ENCODE results near the gene ATG7.

ATG7 gene

DNA sequence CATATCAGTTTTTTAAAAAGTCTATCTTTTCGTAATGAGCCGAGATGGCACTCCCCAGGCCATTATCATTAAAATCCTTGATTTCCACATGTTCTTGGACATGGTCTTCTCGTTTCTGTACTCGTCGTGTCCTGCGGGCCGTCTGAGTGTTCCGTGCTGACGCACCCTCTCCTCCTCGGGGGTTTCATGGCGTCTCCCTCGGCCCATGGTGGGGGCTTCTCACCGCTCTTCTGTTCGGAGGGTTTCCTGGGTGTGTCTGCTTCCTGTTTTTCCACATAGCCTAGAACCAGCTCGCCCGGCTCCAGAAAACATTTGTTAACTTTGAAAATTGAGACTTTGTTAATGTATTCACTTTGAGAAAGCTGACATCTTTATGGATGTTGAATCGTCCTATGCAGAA lies 278.8 kb downstream of the ATG7 start:
- Mint-ChIP-seq H3K36me3 (ENCODE audit: insufficient read depth) (peaks cover 7% of the 10 kb centered on the region), H3K9me3 (no peaks in the 10 kb centered on the region), H3K4me1 (peaks cover 4% of the 10 kb centered on the region), H3K4me3 (no peak overlapping the region), H3K27me3 (no peaks in the 10 kb centered on the region), H3K27ac (ENCODE audit: low read depth) (peak overlapping the region; percentile 4)
- ATAC-seq (replicated peaks; ENCODE audit: extremely low read depth, poor library complexity, severe bottlenecking), result no peak
- no peak for DNase-seq (ENCODE audit: low spot score in 2 of 2)

DNA sequence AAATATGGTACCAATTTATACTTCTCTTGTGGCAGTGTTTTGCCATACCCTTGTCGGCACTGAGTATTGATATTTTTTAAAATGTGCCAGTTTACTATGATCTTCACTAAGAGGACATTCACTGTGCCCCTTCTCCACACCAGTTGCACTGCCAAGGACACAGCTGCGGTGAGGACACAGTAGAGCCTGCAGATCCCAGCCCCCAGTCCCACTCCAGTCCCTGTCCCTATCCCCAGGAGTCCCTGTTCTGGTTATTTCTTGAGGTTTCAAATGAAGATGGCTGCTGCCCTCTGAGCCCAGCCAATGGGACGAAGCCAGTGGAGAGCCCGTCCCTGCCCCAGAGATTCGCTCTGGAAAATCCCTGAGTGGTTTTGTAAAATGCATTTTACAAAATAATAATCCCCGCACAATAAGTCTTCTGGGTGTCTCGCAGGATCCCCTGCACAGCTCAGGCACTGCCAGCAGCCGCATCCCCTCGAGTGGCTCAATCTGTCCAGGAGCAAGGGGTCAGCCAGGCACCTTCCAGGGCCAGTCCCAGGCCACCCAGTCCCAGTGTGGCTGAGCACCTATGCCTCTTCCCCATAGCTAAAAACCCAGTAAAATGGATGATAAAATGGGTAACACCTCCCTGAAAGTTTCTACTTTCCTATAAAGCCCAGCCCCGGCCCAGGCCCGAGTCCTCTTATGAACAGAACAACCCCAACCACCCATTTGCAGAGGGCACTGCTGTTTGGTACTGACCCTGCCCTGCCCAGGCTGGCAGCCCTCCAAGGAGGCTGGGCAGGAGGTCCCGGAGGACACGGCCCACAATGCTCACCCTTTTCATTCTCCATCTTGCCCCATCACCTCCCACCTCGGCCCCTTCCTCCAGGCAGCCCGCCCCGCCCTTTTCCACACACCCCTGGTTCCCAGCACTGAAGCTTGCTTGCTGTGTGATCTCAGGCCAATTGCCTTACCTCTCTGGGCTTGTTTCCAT lies 280.4 kb downstream of the ATG7 start:
- Mint-ChIP-seq H3K27ac (ENCODE audit: low read depth) (peak overlapping the region; percentile 57), H3K36me3 (ENCODE audit: insufficient read depth) (peaks cover 18% of the 10 kb centered on the region), H3K27me3 (no peaks in the 10 kb centered on the region), H3K4me3 (no peak overlapping the region), H3K9me3 (no peaks in the 10 kb centered on the region), H3K4me1 (peaks cover 4% of the 10 kb centered on the region)
- DNase-seq (ENCODE audit: low spot score in 2 of 2) (no peak), ATAC-seq (replicated peaks; ENCODE audit: extremely low read depth, poor library complexity, severe bottlenecking) (no peak)

DNA sequence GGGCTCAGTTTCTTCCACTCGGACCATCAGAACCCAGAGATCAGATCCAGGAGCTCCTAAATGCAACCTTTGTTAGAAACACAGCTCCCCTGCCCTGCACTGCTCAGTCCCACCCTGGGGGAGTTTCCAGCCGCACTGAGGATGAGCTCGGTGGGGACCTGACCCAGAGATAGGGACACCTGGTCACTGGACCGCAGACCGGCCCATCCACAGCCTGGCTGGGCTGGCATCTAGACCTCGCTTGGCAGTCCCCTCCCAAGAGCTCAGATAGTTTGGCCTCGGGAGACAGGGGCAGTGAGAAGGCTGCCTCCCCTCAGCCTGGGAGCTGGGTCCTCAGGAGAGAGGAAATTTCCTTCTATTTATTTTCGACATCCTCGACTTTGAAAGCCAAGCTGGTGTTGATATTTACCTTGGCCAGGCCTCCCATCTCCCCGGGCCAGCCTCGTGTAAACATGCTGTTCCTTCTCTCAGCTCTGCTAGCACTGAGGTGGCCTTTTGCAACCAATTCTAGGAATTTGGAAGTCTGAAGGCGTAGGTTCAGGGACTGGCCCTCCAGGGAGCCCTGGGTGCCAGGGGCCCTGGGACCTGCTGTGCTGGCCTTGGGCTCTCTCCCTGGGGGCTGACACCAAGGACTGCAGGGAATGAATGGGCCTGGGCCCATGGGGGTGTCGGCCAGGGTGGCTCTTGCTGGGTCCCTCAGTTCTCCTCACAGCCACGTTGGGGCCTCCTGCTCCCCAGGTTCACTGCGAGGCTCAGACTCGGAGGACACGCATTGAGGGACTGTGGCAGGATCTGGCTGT lies 281.4 kb downstream of the ATG7 start:
- Mint-ChIP-seq H3K4me1 (peaks cover 2% of the 10 kb centered on the region), H3K4me3 (no peak overlapping the region), H3K27me3 (no peaks in the 10 kb centered on the region), H3K27ac (ENCODE audit: low read depth) (no peak overlapping the region), H3K36me3 (ENCODE audit: insufficient read depth) (peaks cover 22% of the 10 kb centered on the region), H3K9me3 (no peaks in the 10 kb centered on the region)
- no peak for ATAC-seq (replicated peaks; ENCODE audit: extremely low read depth, poor library complexity, severe bottlenecking)
- no peak for DNase-seq (ENCODE audit: low spot score in 2 of 2)

DNA sequence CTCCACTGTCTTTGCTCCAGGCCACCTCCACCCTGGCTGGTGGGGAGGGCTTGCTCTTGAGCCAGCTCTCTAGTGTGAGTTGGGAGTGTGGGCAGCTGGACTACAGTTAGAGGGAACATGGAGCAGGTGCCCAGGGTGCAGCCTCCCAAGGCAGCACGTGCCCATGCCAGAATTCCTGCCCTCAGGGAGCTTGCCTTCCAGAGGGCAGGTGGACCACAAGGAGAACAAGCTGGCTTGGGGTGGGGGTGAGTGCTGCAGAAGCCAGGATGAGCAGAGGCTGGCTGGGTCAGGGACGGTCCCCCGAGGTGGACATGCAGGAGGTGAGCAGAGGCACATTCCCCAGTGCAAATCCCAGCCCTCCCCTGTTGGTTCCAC lies 282.0 kb downstream of the ATG7 start:
- no peaks in the 10 kb centered on the region for H3K27me3 Mint-ChIP-seq
- peaks cover 21% of the 10 kb centered on the region for H3K36me3 Mint-ChIP-seq (ENCODE audit: insufficient read depth)
- H3K27ac Mint-ChIP-seq (ENCODE audit: low read depth), result peak overlapping the region; percentile 44

DNA sequence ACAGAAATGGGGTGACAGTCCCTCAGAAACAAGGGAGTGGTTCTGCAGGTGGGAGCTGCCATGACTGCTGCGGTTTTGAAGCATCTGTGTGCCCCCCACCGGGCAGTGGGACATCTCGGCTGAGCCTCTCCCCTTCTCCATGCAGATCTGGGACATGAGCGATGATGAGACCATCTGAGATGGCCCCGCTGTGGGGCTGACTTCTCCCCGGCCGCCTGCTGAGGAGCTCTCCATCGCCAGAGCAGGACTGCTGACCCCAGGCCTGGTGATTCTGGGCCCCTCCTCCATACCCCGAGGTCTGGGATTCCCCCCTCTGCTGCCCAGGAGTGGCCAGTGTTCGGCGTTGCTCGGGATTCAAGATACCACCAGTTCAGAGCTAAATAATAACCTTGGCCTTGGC lies 282.5 kb downstream of the ATG7 start:
- Mint-ChIP-seq H3K9me3 (no peaks in the 10 kb centered on the region), H3K36me3 (ENCODE audit: insufficient read depth) (peaks cover 21% of the 10 kb centered on the region)

More for the DNA sequence above, 282.0 kb downstream of the ATG7 start:
- Mint-ChIP-seq H3K9me3 (no peaks in the 10 kb centered on the region), H3K4me3 (no peak overlapping the region), H3K4me1 (no peaks in the 10 kb centered on the region)
- no peak for ATAC-seq (replicated peaks; ENCODE audit: extremely low read depth, poor library complexity, severe bottlenecking)
- no peak for DNase-seq (ENCODE audit: low spot score in 2 of 2)

DNA sequence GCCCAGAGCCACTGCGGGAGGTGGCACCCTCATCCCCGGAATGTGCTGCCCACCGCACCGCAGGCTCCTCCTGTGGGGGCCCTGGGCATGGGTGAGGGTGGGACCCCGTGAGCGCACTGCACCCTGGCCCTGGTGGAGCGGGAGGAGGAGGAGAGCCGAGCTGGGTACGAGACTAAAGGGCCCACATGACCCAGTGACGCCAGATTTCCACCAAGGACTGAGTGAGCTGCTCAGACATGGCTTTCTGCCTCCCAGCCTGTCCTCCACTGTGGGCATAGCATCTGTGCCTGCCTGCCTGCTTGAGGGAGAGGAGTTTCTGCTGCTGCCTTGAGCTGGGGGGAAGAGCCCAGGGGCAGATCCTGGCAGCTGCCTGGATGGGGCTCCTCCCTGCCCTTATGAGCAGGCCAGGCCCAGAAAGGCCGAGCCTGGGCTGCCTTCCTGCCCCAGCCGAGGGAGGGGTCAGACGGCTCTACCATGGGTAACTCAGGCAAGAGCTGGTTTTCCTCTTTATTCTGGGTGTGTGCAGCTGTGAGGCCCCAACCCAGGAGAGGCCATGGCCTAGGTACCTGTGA lies 283.1 kb downstream of the ATG7 start:
- Mint-ChIP-seq H3K4me3 (no peak overlapping the region), H3K27me3 (no peaks in the 10 kb centered on the region), H3K36me3 (ENCODE audit: insufficient read depth) (peaks cover 24% of the 10 kb centered on the region), H3K27ac (ENCODE audit: low read depth) (peak overlapping the region; percentile 16), H3K4me1 (no peaks in the 10 kb centered on the region), H3K9me3 (no peaks in the 10 kb centered on the region)
- ATAC-seq (replicated peaks; ENCODE audit: extremely low read depth, poor library complexity, severe bottlenecking) (no peak), DNase-seq (ENCODE audit: low spot score in 2 of 2) (no peak)

More for the DNA sequence above, 282.5 kb downstream of the ATG7 start:
- Mint-ChIP-seq H3K27ac (ENCODE audit: low read depth) (peak overlapping the region; percentile 44), H3K4me3 (no peak overlapping the region), H3K27me3 (no peaks in the 10 kb centered on the region), H3K4me1 (no peaks in the 10 kb centered on the region)
- no peak for ATAC-seq (replicated peaks; ENCODE audit: extremely low read depth, poor library complexity, severe bottlenecking)
- no peak for DNase-seq (ENCODE audit: low spot score in 2 of 2)

DNA sequence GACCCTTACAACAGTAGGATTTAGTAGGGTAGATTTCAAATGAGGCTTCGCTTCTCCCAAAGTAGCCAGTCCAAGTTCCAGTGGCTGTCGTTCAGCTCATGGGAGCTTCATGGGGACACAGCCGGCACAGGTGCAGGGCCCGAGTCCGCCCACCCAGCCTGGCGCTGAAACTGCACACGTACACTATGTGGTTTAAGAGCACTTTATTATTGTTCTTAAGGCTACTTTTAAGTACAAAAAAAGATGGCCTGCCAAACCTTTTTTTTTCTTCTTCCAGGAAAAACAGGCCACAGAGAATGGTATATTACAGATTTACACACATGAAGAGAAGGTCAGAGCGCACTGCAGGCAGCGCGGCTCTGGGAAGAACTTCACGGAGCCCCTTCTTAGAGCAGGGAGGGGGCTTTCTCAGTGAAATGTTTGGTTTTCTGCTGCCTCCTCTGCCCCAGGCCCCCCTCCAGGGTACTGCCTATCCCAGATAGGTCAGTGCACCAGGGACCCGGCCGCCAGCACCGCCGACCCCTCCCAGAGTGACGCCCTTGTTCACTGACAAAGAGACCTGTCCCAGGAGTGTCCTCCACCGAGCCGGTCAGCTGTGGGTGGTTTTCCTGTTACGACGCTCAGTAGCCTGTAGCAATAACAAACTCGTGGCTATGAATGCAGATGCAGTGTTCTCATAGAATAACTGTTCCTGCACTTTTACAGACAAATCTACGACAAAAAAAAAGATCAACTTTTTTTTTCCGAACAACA lies 283.9 kb downstream of the ATG7 start:
- Mint-ChIP-seq H3K9me3 (no peaks in the 10 kb centered on the region), H3K4me1 (no peaks in the 10 kb centered on the region), H3K27ac (ENCODE audit: low read depth) (peak overlapping the region; percentile 53), H3K27me3 (no peaks in the 10 kb centered on the region), H3K36me3 (ENCODE audit: insufficient read depth) (peaks cover 27% of the 10 kb centered on the region), H3K4me3 (no peak overlapping the region)
- no peak for DNase-seq (ENCODE audit: low spot score in 2 of 2)
- ATAC-seq (replicated peaks; ENCODE audit: extremely low read depth, poor library complexity, severe bottlenecking), result no peak

DNA sequence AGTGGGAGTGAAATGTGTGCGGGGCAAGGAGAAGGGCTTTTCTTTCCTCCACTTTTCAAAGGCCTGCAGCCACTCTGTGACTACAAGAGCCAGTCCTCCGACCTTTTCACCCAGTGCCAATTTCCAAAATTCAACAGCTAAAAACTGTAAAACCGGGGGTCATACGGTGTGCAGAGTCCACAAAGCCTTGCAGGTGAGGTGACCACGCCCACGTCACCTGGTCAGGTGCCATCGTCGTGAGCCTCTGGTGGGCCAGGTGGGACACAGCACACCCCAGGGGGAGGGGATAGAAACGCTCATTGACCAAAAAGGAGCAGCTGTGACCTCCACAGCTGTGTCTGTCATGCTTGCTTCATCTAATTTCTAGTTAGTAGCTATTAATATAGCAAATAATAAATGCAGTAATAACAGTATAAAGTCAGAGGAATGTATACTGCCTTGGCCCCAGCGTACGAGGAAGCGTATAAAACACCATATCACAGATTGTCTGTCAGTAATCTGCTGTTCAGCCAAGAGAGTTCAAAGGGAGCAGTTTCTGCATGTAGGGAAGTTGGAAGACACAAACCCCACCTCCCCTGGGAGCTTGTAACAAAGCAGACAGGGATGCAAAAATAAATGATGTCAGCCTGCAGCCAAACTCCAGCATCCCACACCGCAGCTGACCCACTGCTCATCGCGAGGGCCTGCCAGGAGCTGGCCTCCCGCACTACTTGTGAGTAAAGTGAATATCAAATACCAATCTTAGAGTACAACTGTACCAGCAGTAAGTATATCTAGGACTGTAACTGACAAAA lies 284.9 kb downstream of the ATG7 start:
- Mint-ChIP-seq H3K27ac (ENCODE audit: low read depth) (peak overlapping the region; percentile 53), H3K36me3 (ENCODE audit: insufficient read depth) (peaks cover 29% of the 10 kb centered on the region), H3K4me3 (no peak overlapping the region), H3K9me3 (no peaks in the 10 kb centered on the region), H3K27me3 (no peaks in the 10 kb centered on the region), H3K4me1 (no peaks in the 10 kb centered on the region)
- ATAC-seq (replicated peaks; ENCODE audit: extremely low read depth, poor library complexity, severe bottlenecking), result no peak
- no peak for DNase-seq (ENCODE audit: low spot score in 2 of 2)

DNA sequence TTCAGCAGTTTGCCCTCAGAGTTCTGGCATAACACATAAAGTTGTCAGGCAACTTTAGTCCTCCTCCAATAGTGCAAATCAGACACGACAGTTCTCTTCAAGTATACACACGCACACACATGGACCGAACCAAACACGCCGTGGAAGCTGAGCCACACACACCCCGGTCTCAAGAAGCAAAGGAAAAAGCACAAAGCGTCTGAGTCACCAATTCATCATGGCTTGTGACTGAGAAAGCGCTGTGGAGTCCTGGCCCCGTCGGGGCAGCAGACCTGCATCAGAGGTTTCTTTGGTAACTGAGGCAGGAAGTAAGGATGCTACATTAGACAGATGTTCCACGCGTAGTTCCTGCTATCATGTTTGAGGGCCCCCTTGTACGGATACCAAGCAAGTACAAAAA lies 285.8 kb downstream of the ATG7 start:
- no peak for ATAC-seq (replicated peaks; ENCODE audit: extremely low read depth, poor library complexity, severe bottlenecking)
- H3K9me3 Mint-ChIP-seq, result no peaks in the 10 kb centered on the region
- H3K36me3 Mint-ChIP-seq (ENCODE audit: insufficient read depth), result peaks cover 31% of the 10 kb centered on the region
- H3K4me3 Mint-ChIP-seq, result no peak overlapping the region
- no peaks in the 10 kb centered on the region for H3K27me3 Mint-ChIP-seq
- DNase-seq (ENCODE audit: low spot score in 2 of 2), result no peak
- H3K4me1 Mint-ChIP-seq, result no peaks in the 10 kb centered on the region
- H3K27ac Mint-ChIP-seq (ENCODE audit: low read depth), result no peak overlapping the region

DNA sequence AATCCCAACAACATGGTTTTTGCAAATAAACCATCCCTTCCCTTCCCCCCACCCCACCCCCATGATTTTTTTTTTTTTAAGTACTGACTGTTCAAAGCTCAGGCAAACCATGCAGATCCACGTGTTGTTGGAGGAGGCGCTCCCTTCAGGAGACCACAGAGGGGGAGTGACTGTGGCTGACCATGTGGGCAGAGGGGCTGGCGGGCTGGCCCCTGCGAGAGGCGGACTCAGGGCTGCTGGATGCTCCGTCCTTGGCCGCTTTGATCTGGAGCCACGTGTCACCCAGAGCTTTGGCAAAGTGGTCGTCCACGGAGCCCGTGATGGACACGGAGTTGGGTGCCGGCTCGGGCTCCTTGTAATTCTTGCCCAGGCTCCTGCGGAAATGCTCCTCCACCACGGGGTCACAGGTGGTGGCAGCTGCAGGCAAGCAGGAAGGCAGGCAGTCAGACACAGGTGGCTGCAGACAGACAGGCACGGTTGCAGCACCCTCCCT lies 286.3 kb downstream of the ATG7 start:
- ATAC-seq (replicated peaks; ENCODE audit: extremely low read depth, poor library complexity, severe bottlenecking) (no peak), DNase-seq (ENCODE audit: low spot score in 2 of 2) (no peak)
- Mint-ChIP-seq H3K4me3 (no peak overlapping the region), H3K4me1 (peaks cover 2% of the 10 kb centered on the region), H3K36me3 (ENCODE audit: insufficient read depth) (peaks cover 31% of the 10 kb centered on the region), H3K9me3 (no peaks in the 10 kb centered on the region), H3K27ac (ENCODE audit: low read depth) (no peak overlapping the region), H3K27me3 (no peaks in the 10 kb centered on the region)

DNA sequence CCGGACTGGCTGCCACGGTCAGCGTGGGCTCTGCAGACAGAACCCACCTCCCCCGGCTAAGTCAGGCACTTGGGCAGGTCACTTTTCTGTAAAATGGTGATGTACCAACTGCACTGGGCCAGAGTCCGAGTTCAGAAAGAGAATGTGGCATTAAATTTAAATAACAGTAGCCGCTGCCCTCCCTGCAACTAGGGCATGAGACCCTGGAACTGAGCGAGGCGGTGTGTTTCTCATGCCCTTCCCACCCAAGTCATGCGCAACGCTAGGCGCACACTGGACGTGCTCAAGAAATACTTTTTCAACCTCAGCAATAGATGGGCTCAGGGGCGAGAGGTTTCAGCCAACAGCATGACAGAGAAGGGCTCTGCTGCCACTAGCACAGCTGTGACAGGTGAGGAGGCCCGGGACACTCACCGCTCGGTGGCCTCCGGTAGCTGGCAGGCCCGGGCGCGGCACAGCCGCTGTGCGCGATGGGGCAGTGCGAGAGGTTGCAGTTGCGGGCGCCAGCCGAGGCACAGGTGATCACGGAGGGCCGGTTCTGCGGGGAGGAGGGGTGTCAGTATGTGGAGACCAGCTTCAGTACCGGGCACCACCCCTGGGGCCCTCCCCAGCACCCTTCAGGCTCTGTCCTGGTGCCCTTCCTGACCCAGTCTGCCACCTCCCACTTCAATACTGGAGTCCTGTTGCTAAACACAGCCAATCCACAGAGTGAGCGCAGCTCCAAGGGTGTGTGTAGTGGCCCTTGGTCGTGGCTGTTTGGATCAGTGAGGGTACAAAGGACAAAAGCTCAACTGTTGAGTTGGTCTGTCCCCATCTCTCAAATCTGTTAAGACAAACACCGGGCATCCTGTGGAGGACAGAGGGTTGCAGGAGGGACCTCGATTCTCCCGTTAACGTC lies 287.0 kb downstream of the ATG7 start:
- no peaks in the 10 kb centered on the region for H3K9me3 Mint-ChIP-seq
- peaks cover 35% of the 10 kb centered on the region for H3K36me3 Mint-ChIP-seq (ENCODE audit: insufficient read depth)
- H3K27me3 Mint-ChIP-seq, result no peaks in the 10 kb centered on the region
- no peak overlapping the region for H3K4me3 Mint-ChIP-seq
- H3K4me1 Mint-ChIP-seq, result peaks cover 6% of the 10 kb centered on the region
- H3K27ac Mint-ChIP-seq (ENCODE audit: low read depth), result peak overlapping the region; percentile 14
- no peak for ATAC-seq (replicated peaks; ENCODE audit: extremely low read depth, poor library complexity, severe bottlenecking)
- no peak for DNase-seq (ENCODE audit: low spot score in 2 of 2)
